OCI-LY7 (cell line): ENCODE measurements around the gene RAET1L. TPM values are rescaled to one million over a fixed set of nuclear protein-coding genes. Genes with fewer than 3 reads are reported as not detected.
A peak's percentile ranks its signal among the peaks of the same experiment; 100 is the strongest.

Source experiments
- BruUV-seq: library from RNA; stranded (reverse); fragments of 400-500 nt; replicated peaks from 2 replicates; lab custom pipeline; 2021; lab: Mats Ljungman, UMichigan
- CTCF ChIA-PET: fragments of 300-600 bp; sonication (Branson Sonifier 250); formaldehyde crosslinking; loops from one replicate; lab custom pipeline; 2022; ENCODE audit warnings: antibody characterized with exemption; ENCODE audit not compliant: unreplicated experiment; lab: Charles Lee
- POLR2A ChIA-PET: fragments of 300-600 bp; sonication (Branson Sonifier 250); formaldehyde crosslinking; loops from one replicate; lab custom pipeline; 2022; ENCODE audit warnings: antibody characterized with exemption; lab: Charles Lee
- DNase-seq: peaks from one replicate; pipeline ENCODE4 v3.0.0-alpha.2; 2015; ENCODE audit warnings: low spot score
- H2AFZ ChIP-seq: fragments of 200-600 bp; sonication (generic), shearing (Covaris generic); 2 replicates; pipeline ENCODE4 v1.6.1; 2014; ENCODE audit warnings: mild to moderate bottlenecking, antibody characterized with exemption, low read length, moderate library complexity
- H3K27ac ChIP-seq: fragments of 200-600 bp; sonication (generic); 2 replicates; pipeline ENCODE4 v1.5.1; 2014; ENCODE audit warnings: mixed run types, low read depth, mild to moderate bottlenecking, moderate library complexity, low read length, inconsistent platforms; ENCODE audit not compliant: poor library complexity, severe bottlenecking
- H3K36me3 ChIP-seq: fragments of 200-600 bp; sonication (generic); 2 replicates; pipeline ENCODE4 v1.6.1; 2014; ENCODE audit warnings: mild to moderate bottlenecking, antibody characterized with exemption, low read length, moderate library complexity, mixed read lengths; ENCODE audit not compliant: insufficient read depth
- H3K4me1 ChIP-seq: fragments of 200-600 bp; sonication (generic); 2 replicates; pipeline ENCODE4 v1.5.1; 2014; ENCODE audit warnings: mild to moderate bottlenecking, low read length; ENCODE audit not compliant: insufficient read depth, poor library complexity, severe bottlenecking
- H3K4me2 ChIP-seq: fragments of 200-600 bp; sonication (generic); 2 replicates; pipeline ENCODE4 v1.6.1; 2014; ENCODE audit warnings: mild to moderate bottlenecking, low read length
- H3K4me3 ChIP-seq: fragments of 200-600 bp; sonication (generic); 2 replicates; pipeline ENCODE4 v1.5.1; 2014; ENCODE audit warnings: mild to moderate bottlenecking, low read depth, low read length; ENCODE audit not compliant: poor library complexity, severe bottlenecking
- H3K79me2 ChIP-seq: fragments of 200-600 bp; sonication (generic); 2 replicates; pipeline ENCODE4 v1.6.1; 2016; ENCODE audit warnings: low read depth, mild to moderate bottlenecking, low read length, moderate library complexity, mixed read lengths; ENCODE audit not compliant: insufficient read depth
- H3K9me2 ChIP-seq: fragments of 200-600 bp; sonication (generic); 2 replicates; pipeline ENCODE4 v1.6.1; 2016; ENCODE audit warnings: mild to moderate bottlenecking, low read length, mixed read lengths; ENCODE audit not compliant: insufficient read depth
- H3K9me3 ChIP-seq: fragments of 200-600 bp; sonication (generic); 2 replicates; pipeline ENCODE4 v1.6.1; 2014; ENCODE audit warnings: mild to moderate bottlenecking, mixed run types, low read length, mixed read lengths
- H4K20me1 ChIP-seq: fragments of 200-600 bp; sonication (generic); 2 replicates; pipeline ENCODE4 v1.6.1; 2014; ENCODE audit warnings: mild to moderate bottlenecking, antibody characterized with exemption, low read length, moderate library complexity, mixed read lengths; ENCODE audit not compliant: insufficient read depth
- EZH2phosphoT487 ChIP-seq: fragments of 200-600 bp; sonication (generic); IDR thresholded peaks from 2 replicates; pipeline ENCODE4 v1.6.1; 2018; ENCODE audit warnings: low read depth, borderline replicate concordance, mild to moderate bottlenecking, mixed run types, antibody characterized with exemption, low read length, moderate library complexity, mixed read lengths
- intact Hi-C: fragments of 100-400 bp; cut with micrococcal nuclease; formaldehyde crosslinking; loops from one replicate; pipeline ENCODE4 v1.10.0; 2022; ENCODE audit not compliant: unreplicated experiment
- total RNA-seq, 2 experiments: library from RNA; depleted of rRNA in 1 of 2; stranded (reverse); fragments of >200 nt in 1 of 2; shearing (Covaris generic) in 1 of 2; gene quantifications; 2 replicates each; pipeline ENCODE4 v1.2.3, GENCODE V29; 2014 to 2022
- TF ChIP-seq, protein P1 (sequence below): fragments of 200-600 bp; sonication (generic); conservative IDR thresholded peaks from 2 replicates; pipeline ENCODE4 v1.5.1; 2014; ENCODE audit warnings: mild to moderate bottlenecking, antibody characterized with exemption, low read length, moderate library complexity, mixed read lengths

Gene RAET1L
- total RNA-seq, 2 experiments from 2014 or later, result not detected

GRCh38 chr6:150030611-150031010 lies 5.3 kb upstream of the RAET1L start:
- H3K9me2 ChIP-seq, result no peaks in the 10 kb centered on the region
- POLR2A ChIA-PET, result interaction anchor here (0.6 to 0.8 kb wide), 2 partner anchors 14 to 23 kb away, joined by 3 to 4 read pairs; no protein-coding TSS in a partner anchor

DNA sequence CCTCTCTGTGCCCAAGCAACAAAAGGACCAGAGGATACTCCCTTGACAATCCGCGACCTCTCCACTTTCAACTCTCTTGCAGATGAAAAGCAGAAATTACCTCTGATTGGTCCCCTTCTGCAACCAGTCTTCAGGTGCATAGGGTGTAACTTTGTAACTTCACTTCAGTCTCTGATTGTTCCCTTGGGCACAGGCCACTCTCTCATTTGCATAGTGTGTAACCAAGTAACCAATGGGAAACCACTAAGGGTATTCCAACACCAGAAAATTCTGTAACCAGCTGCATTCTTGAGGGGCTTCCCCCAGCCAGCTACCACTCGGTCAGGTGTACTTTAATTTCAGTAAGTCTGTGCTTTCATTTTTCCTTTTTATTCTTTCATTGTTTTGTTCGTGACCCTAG lies 4.4 kb upstream of the RAET1L start:
- Histone ChIP-seq H3K27ac (no peak overlapping the region), H3K4me1 (peaks cover 12% of the 10 kb centered on the region), H3K9me2 (no peaks in the 10 kb centered on the region), H4K20me1 (no peaks in the 10 kb centered on the region; the same call in 1 of the 2 replicates), H3K9me3 (no peaks in the 10 kb centered on the region), H3K36me3 (no peaks in the 10 kb centered on the region), H3K79me2 (no peaks in the 10 kb centered on the region), H3K4me3 (no peak overlapping the region), H2AFZ (no peak overlapping the region), H3K4me2 (peak overlapping the region; percentile 14; the same call in 1 of the 2 replicates)
- BruUV-seq, result no TSS peak
- ChIA-PET POLR2A (interaction anchor here (0.6 kb wide), 1 partner anchor 151 kb away, joined by 6 read pairs; no protein-coding TSS in a partner anchor), CTCF (no interaction called here)
- intact Hi-C loops, result loop anchor here (2.0 kb wide), 1 partner anchor 25 kb away; no protein-coding TSS in a partner anchor
- peak; percentile 52 for DNase-seq
- TF ChIP-seq, protein P1, sequence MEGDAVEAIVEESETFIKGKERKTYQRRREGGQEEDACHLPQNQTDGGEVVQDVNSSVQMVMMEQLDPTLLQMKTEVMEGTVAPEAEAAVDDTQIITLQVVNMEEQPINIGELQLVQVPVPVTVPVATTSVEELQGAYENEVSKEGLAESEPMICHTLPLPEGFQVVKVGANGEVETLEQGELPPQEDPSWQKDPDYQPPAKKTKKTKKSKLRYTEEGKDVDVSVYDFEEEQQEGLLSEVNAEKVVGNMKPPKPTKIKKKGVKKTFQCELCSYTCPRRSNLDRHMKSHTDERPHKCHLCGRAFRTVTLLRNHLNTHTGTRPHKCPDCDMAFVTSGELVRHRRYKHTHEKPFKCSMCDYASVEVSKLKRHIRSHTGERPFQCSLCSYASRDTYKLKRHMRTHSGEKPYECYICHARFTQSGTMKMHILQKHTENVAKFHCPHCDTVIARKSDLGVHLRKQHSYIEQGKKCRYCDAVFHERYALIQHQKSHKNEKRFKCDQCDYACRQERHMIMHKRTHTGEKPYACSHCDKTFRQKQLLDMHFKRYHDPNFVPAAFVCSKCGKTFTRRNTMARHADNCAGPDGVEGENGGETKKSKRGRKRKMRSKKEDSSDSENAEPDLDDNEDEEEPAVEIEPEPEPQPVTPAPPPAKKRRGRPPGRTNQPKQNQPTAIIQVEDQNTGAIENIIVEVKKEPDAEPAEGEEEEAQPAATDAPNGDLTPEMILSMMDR, result no peak
- TF ChIP-seq EZH2phosphoT487, result no peak

More at GRCh38 chr6:150030611-150031010, 5.3 kb upstream of the RAET1L start:
- Histone ChIP-seq H3K27ac (no peak overlapping the region), H3K4me1 (peaks cover 12% of the 10 kb centered on the region), H3K4me2 (no peak overlapping the region), H4K20me1 (no peaks in the 10 kb centered on the region; the same call in 1 of the 2 replicates), H3K79me2 (no peaks in the 10 kb centered on the region), H2AFZ (no peak overlapping the region), H3K4me3 (no peak overlapping the region), H3K36me3 (no peaks in the 10 kb centered on the region), H3K9me3 (no peaks in the 10 kb centered on the region)
- intact Hi-C loops, result no loop called here
- no TSS peak for BruUV-seq
- DNase-seq, result no peak
- TF ChIP-seq, protein P1, result no peak
- no peak for TF ChIP-seq EZH2phosphoT487
- CTCF ChIA-PET, result no interaction called here

GRCh38 chr6:150029276-150029675 lies 3.9 kb upstream of the RAET1L start:
- H2AFZ ChIP-seq, result no peak overlapping the region
- H3K4me2 ChIP-seq, result peak overlapping the region; percentile 14; the same call in 1 of the 2 replicates
- H3K9me2 ChIP-seq, result no peaks in the 10 kb centered on the region
- POLR2A ChIA-PET, result interaction anchor here (0.6 kb wide), 1 partner anchor 150 kb away, joined by 6 read pairs; no protein-coding TSS in a partner anchor
- peaks cover 12% of the 10 kb centered on the region for H3K4me1 ChIP-seq
- no peaks in the 10 kb centered on the region for H3K36me3 ChIP-seq
- H3K79me2 ChIP-seq, result no peaks in the 10 kb centered on the region
- no TSS peak for BruUV-seq
- intact Hi-C loops, result loop anchor here (2.0 kb wide), 1 partner anchor 24 kb away; no protein-coding TSS in a partner anchor
- CTCF ChIA-PET, result no interaction called here
- no peak overlapping the region for H3K27ac ChIP-seq
- TF ChIP-seq, protein P1, result no peak
- no peak for TF ChIP-seq EZH2phosphoT487
- no peaks in the 10 kb centered on the region; the same call in 1 of the 2 replicates for H4K20me1 ChIP-seq
- no peak overlapping the region for H3K4me3 ChIP-seq
- no peak for DNase-seq
- H3K9me3 ChIP-seq, result no peaks in the 10 kb centered on the region
